DND-41 (cell line): ENCODE data around the gene SHISA7.

Experiments used
- ATAC-seq: fragments of 200-7000 bp; cut with Tn5 transposase; 3 replicates; pipeline ENCODE4 v1.9.1; 2021; ENCODE audit warnings: low read depth; ENCODE audit not compliant: insufficient read depth
- DNase-seq: peaks from one replicate; pipeline ENCODE4 v3.0.0-alpha.2; 2020
- H2AFZ ChIP-seq: 2 replicates; pipeline ENCODE4 v1.6.0; 2012; ENCODE audit warnings: low read depth, low read length
- H3K27ac ChIP-seq: 2 replicates; pipeline ENCODE4 v1.5.1; 2012; ENCODE audit warnings: low read length, inconsistent platforms
- H3K27me3 ChIP-seq: fragments of 200-600 bp; sonication (generic); 2 replicates; pipeline ENCODE4 v1.6.0; 2012; ENCODE audit warnings: low read length, mild to moderate bottlenecking, inconsistent platforms; ENCODE audit not compliant: insufficient read depth, poor library complexity
- H3K36me3 ChIP-seq: 2 replicates; pipeline ENCODE4 v1.5.1; 2012; ENCODE audit warnings: low read length, inconsistent platforms; ENCODE audit not compliant: insufficient read depth
- H3K4me1 ChIP-seq: 2 replicates; pipeline ENCODE4 v1.5.1; 2012; ENCODE audit warnings: mild to moderate bottlenecking, low read length; ENCODE audit not compliant: insufficient read depth
- H3K4me2 ChIP-seq: 2 replicates; pipeline ENCODE4 v1.6.0; 2012; ENCODE audit warnings: mild to moderate bottlenecking, moderate library complexity, low read length, inconsistent platforms; ENCODE audit not compliant: insufficient read depth
- H3K4me3 ChIP-seq, 2 experiments: fragments of 200-600 bp in 1 of 2; shearing (Covaris generic) in 1 of 2; 2 replicates each; pipeline ENCODE4 v1.5.1; 2012 to 2016; ENCODE audit warnings: inconsistent platforms in 2 of 2, low read length in 2 of 2, mild to moderate bottlenecking in 2 of 2, low read depth in 1 of 2, moderate library complexity in 1 of 2
- H3K79me2 ChIP-seq: 2 replicates; pipeline ENCODE4 v1.6.0; 2012; ENCODE audit warnings: low read length, inconsistent platforms; ENCODE audit not compliant: insufficient read depth
- H3K9ac ChIP-seq: 2 replicates; pipeline ENCODE4 v1.6.0; 2012; ENCODE audit warnings: low read depth, mild to moderate bottlenecking, inconsistent platforms, low read length, moderate library complexity
- H3K9me3 ChIP-seq: 2 replicates; pipeline ENCODE4 v1.5.1; 2012; ENCODE audit warnings: low read length, moderate library complexity, mild to moderate bottlenecking, inconsistent platforms; ENCODE audit not compliant: insufficient read depth, severe bottlenecking
- H4K20me1 ChIP-seq: 2 replicates; pipeline ENCODE4 v1.6.0; 2012; ENCODE audit warnings: low read length; ENCODE audit not compliant: insufficient read depth
- EZH2 ChIP-seq: IDR thresholded peaks from 3 replicates; pipeline ENCODE4 v1.6.1; 2012; ENCODE audit warnings: borderline replicate concordance, low read depth, mild to moderate bottlenecking, moderate library complexity, low read length, inconsistent platforms; ENCODE audit not compliant: severe bottlenecking
- TF ChIP-seq, protein P1 (sequence below): IDR thresholded peaks from 2 replicates; pipeline ENCODE4 v1.5.1; 2012; ENCODE audit warnings: borderline replicate concordance, low read length, moderate library complexity, mild to moderate bottlenecking; ENCODE audit not compliant: poor library complexity, severe bottlenecking; ENCODE audit errors: extremely low read depth

Gene SHISA7

DNA sequence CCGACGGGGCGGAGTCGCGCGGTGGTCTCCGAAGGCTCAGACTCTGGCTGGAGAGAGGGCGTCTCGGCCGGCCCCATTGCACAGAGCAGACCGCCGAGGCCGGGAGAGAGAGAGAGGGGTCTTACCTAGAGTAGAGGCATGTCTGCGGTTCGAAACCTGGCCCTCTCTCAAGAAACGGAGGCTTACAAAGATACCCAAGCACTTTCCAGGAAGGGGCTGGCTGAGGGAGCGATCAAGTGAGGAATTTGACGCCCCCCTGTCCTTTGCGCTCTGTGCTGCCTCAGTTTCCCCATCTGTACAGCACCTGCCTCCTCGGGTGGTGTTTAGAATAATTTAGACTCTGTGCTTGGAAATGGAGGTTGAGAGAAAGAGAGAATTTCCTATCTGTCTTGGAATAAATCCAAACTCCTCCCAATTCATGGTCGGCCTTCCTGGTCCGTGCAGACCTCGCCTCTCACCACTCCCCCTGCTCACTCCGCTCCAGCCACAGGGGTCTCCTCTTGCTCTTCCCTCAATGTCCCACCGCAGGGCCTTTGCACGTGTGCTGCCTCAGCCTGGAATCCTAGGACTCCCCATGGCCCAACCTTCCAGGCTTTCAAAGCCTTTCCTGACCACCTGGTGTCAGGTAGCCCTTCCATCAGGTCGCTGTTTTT, 19.0 kb upstream of the SHISA7 start:
- Histone ChIP-seq H3K79me2 (peaks cover 28% of the 10 kb centered on the region), H2AFZ (peak overlapping the region; percentile 66), H3K4me3 (peak overlapping the region; percentile 10 to 65; a peak in 3 of 4 replicates), H3K4me1 (peaks cover 34% of the 10 kb centered on the region), H3K4me2 (peak overlapping the region; percentile 80), H3K27ac (peak overlapping the region; percentile 71), H3K9ac (peak overlapping the region; percentile 55), H4K20me1 (0 out of 2 replicates have a peak, but pooled peaks cover 7% of the 10 kb centered on the region), H3K36me3 (no peaks in the 10 kb centered on the region), H3K9me3 (no peaks in the 10 kb centered on the region), H3K27me3 (no peaks in the 10 kb centered on the region)
- DNase-seq, result no peak
- TF ChIP-seq EZH2, result no peak
- TF ChIP-seq, protein P1, sequence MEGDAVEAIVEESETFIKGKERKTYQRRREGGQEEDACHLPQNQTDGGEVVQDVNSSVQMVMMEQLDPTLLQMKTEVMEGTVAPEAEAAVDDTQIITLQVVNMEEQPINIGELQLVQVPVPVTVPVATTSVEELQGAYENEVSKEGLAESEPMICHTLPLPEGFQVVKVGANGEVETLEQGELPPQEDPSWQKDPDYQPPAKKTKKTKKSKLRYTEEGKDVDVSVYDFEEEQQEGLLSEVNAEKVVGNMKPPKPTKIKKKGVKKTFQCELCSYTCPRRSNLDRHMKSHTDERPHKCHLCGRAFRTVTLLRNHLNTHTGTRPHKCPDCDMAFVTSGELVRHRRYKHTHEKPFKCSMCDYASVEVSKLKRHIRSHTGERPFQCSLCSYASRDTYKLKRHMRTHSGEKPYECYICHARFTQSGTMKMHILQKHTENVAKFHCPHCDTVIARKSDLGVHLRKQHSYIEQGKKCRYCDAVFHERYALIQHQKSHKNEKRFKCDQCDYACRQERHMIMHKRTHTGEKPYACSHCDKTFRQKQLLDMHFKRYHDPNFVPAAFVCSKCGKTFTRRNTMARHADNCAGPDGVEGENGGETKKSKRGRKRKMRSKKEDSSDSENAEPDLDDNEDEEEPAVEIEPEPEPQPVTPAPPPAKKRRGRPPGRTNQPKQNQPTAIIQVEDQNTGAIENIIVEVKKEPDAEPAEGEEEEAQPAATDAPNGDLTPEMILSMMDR, result no peak
- no peak for ATAC-seq

DNA sequence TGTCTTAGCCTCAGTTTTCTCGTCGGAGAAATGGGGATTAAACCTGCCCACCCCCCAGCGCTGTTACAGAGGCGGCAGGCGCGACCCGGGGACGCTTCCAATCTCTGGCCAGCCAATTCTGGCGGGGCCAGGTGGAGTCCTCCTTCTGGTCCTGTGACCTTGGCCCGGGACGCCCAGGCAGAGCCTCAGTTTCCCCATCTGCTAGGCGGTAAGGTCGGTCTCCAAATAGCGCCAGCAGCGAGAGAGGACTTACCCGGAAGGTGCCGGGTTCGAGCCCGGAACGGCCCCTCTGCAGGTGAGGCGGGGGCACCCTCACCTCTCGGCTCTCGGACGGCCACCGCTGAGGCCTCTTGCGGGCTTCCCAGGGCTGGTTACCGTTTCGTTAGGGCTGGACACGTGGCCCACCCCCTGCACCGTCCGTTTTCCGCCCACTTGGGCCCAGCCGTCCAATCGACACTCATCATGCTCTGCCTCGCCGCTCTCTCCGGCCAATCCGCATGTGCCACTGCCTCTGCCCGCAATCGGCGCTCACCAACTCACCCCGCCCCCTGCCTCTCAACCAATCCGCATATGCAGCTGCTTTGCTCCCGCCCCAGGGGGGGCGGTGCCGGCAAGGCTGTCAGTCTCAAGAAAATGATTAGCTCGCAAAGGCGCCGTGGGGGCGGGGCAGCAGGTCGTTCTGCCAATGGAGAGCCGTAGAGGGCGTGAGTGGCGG, 18.3 kb upstream of the SHISA7 start, which contains the start of gene ISOC2:
ISOC2 (minus strand) TSS at position 384 of the 715 bp plus-strand sequence. CDS start 5,156 bp downstream, outside the sequence.
- H3K4me1 ChIP-seq, result peaks cover 34% of the 10 kb centered on the region
- H3K9me3 ChIP-seq, result no peaks in the 10 kb centered on the region
- peaks cover 11% of the 10 kb centered on the region; the same call in 1 of the 2 replicates for H4K20me1 ChIP-seq
- H2AFZ ChIP-seq, result peak within 1 kb of the TSS; percentile 91
- TF ChIP-seq EZH2, result no peak
- TF ChIP-seq, protein P1, result no peak
- no peaks in the 10 kb centered on the region for H3K36me3 ChIP-seq
- ATAC-seq (peak; percentile 96), DNase-seq (peak; percentile 100)
- H3K27ac ChIP-seq, result peak within 1 kb of the TSS; percentile 96
- H3K9ac ChIP-seq, result peak within 1 kb of the TSS; percentile 98
- peaks cover 33% of the 10 kb centered on the region for H3K79me2 ChIP-seq
- H3K4me3 ChIP-seq, result peak within 1 kb of the TSS; percentile 87 to 97
- no peaks in the 10 kb centered on the region for H3K27me3 ChIP-seq
- peak within 1 kb of the TSS; percentile 92 for H3K4me2 ChIP-seq

DNA sequence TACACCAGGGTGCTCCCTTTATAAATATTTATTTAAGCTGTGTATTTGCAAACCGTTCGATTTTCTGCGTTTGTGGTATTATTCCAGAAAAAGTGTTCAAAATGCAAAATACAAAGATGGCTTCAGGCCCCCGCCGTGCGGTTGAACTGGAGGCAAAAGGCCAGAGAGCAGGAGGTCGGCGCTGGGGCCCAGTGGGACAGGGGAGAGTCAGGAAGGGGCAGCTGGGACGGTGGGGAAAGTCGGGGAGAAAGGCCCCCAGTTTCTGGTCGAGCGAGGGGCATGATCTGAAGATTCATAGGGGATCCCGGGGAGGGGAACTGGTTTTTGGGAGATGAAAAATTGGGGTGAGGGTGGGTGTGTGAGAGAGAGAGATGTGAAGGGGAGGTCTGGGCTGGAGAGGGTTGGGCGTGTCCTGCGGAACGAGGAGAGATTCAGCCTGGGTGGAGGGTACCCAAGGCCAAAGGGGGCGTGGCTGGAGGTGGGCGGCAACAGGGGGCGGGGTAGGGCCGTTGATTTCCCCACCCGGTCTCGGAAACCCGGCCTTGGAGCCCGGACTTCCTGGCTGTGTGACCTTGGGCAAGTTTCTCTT, 17.7 kb upstream of the SHISA7 start:
- no peaks in the 10 kb centered on the region for H3K9me3 ChIP-seq
- H3K4me3 ChIP-seq, result peak overlapping the region; percentile 87 to 97
- H3K4me2 ChIP-seq, result peak overlapping the region; percentile 92
- H3K27me3 ChIP-seq, result no peaks in the 10 kb centered on the region
- peak overlapping the region; percentile 98 for H3K9ac ChIP-seq
- peak overlapping the region; percentile 91 for H2AFZ ChIP-seq
- H3K27ac ChIP-seq, result peak overlapping the region; percentile 96
- H3K79me2 ChIP-seq, result peaks cover 33% of the 10 kb centered on the region
- H3K36me3 ChIP-seq, result no peaks in the 10 kb centered on the region
- TF ChIP-seq, protein P1, result no peak
- peak; percentile 23; the same call in 2 of the 3 replicates for ATAC-seq
- peaks cover 34% of the 10 kb centered on the region for H3K4me1 ChIP-seq
- H4K20me1 ChIP-seq, result peaks cover 11% of the 10 kb centered on the region; the same call in 1 of the 2 replicates
- DNase-seq, result peak; percentile 74
